Mononuclear cell (primary cell): Measurements from ENCODE around the gene CNOT9. TPM values are rescaled to one million over a fixed set of nuclear protein-coding genes. Genes with fewer than 3 reads are reported as not detected.

ENCODE experiments used
- total RNA-seq: library from RNA; depleted of rRNA; stranded (reverse); fragments of >200 nt; gene quantifications from one replicate; pipeline ENCODE4 v1.2.3, GENCODE V29; 2012

Gene CNOT9
- total RNA-seq, 1 donor, result 65.9 TPM

Other genes starting within 250 kb of the CNOT9 start
- gene CATIP, start 212.0 kb upstream of the CNOT9 start, total RNA-seq, result not detected
- gene SLC11A1, start 186.6 kb upstream of the CNOT9 start, total RNA-seq, result 126 TPM
- 59.7 TPM for gene CTDSP1, start 169.0 kb upstream of the CNOT9 start, total RNA-seq
- gene VIL1, start 149.7 kb upstream of the CNOT9 start, total RNA-seq, result 2.1 TPM
- 20.0 TPM for gene USP37, start 488 bp upstream of the CNOT9 start, total RNA-seq
- 0.21 TPM for gene PLCD4, start 39.1 kb downstream of the CNOT9 start, total RNA-seq
- 23.4 TPM for gene ZNF142, start 90.8 kb downstream of the CNOT9 start, total RNA-seq
- 3.4 TPM for gene BCS1L, start 90.8 kb downstream of the CNOT9 start, total RNA-seq
- 21.1 TPM for gene RNF25, start 103.2 kb downstream of the CNOT9 start, total RNA-seq
- gene STK36, start 103.2 kb downstream of the CNOT9 start, total RNA-seq, result 2.0 TPM
- 10.4 TPM for gene TTLL4, start 142.0 kb downstream of the CNOT9 start, total RNA-seq
- 10.8 TPM for gene CYP27A1, start 213.3 kb downstream of the CNOT9 start, total RNA-seq